ELR (cell line): ENCODE measurements around the gene HINT2.

Source experiments
- DNase-seq: peaks from one replicate; pipeline ENCODE4 v3.0.0-alpha.2; 2015; ENCODE audit warnings: low read depth

The HINT2 gene

DNA sequence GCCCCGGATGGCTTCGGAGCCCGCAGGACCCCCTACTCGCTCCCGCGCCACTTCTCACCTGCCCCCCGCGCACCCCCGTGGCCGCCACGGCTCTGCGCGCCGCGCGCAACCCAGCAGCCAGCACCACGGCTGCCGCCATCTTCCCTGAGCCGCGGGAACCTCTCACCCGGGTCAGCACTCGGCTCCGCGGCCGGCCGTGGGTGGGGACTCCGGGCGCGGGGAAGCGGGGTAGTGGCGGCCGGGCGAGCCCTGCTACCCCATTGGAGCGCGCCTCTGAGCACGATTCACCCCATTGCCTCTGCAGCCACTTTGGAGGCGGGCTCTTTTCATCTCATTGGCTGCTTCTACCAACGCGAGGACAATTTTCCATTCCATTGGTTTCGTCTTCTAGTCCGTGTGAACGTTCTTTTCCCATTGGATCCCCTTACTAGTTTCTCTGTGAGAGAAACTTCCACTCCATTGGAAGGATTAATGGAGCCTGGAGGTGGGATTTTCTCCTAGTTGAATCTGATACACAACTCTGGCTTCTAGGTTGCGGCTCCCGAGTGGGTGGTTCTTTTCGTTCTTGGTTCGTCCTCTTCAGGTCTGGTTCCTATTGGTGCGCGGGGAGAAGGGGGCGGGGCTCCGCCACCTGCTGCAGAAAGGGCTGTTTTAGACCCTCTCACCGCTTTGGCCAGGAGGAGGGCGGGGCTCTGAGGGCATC, at the start of gene HINT2:
Gene HINT2, minus strand, starts transcription at position 202 of the 703 bp plus-strand sequence. Its CDS starts 63 bp downstream, at position 139.
- DNase-seq = peak; percentile 100

DNA sequence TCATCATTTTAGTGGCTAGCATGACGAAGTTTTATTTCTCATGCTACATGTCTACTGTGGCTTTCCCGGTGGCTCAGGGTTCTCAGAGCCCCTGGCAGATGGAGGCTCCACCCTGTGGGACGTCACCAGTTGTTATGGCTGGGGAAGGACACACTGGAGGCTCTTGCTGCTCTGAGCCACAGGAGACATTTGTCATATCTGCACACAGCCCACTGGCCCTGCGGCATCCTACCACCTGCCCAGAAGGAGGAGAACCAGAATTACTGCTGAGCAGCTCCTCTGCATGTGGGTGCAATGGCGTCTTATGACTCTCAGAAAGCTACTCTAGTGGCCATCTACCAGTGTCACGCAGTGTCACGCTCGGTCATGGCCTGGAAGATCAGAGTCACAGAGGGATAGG, 48.7 kb upstream of the HINT2 start:
- no peak for DNase-seq

DNA sequence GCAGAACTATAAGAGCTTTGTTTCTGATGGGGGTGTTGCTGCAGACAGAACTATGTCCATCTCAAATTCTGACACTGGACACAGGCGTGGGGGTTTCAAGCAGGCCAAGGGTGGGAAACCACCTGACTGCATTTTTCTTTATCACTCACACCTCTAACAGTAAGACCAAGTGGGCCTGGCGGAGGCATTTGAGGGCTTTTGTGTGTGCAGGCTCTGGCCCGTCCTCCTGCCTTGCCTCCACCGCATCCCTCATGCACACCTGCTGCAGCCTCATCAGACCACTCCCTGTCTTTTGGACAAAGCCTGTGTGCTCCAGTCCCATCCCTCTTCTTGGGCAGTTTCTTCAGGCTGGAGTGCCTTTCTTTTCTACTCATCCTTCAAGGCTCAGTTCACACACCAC, 47.5 kb upstream of the HINT2 start:
- DNase-seq = no peak

DNA sequence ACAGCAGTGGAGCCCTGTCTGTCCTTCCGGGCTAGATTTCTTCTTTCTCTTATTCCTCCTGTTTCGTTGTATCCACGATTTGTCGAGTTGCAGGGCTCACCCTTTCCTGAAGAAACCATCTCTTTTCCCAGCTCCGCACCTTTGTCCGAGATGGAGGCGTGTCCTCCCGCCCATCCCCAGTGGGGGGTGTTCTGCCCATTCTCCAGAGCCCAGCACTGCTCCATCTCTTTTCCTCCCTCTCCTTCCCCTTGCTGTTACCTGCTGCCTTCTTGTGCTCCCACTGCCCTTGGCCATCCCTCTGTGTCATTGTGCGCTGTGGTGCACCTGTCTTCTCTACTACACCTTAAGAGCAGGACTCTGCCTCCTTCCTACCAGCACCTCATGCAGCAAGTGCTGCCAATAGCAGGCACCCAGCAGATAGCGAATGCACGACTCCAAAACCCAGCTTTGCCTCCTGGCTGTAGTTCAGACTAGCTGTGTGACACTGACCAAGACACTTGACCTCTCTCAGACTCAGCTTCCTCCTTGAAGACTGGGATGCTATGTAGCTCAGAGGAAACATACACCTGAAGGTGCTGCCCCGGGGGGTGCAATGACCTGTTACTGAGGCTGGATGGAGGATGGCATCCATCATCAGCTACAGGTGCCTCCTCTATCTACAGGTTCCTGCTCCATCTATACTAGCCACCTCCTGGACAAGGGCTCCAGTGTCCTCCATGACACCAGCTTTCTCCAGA, 46.5 kb upstream of the HINT2 start:
- no peak for DNase-seq

DNA sequence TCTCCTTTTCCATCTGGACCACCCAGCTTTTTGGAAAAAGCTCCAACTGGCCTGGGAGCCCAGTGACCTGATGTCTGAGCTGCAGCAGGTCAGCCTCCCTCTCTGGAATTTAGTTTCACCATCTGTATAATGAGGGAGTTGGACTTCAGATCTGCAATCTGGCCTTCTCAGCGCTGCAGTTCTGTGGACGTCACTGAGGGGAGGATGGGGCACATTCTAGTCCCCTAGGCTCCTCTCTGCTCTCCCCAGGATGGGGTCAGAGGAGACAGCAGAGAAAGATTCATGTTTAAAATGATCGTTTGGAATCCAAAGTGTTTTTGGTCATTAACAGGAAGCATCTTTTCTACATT, 45.1 kb upstream of the HINT2 start:
- DNase-seq = no peak

DNA sequence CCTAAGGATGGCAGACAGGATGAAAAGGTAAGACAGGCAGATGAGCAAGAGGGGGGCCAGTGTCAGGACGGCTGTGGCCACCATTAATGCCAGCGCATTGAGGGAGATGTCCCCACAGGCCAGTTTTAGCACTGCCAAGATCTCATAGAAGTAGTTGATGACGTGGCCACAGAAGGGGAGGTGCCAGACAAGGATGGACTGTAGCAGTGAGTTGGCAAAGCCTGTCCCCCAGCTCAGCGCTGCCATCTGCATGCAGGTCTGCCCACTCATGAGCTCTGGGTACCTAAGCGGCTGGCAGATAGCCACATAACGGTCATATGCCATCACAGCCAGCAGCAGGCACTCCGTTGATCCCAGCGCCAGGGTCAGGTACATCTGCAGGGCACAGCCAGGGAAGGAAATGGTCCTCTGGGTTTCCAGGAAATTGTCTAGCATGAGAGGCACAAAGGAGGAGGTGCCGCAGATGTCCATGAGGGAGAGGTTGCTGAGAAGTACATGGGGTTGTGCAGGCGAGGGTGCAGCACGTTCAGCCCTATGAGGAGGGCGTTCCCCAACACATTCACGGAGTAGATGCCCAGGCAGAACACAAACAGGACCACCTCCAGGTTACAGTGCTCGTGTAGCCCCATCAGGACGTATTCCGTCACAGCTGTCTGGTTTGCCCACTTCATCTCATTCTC, 44.6 kb upstream of the HINT2 start:
- peak; percentile 19 for DNase-seq

DNA sequence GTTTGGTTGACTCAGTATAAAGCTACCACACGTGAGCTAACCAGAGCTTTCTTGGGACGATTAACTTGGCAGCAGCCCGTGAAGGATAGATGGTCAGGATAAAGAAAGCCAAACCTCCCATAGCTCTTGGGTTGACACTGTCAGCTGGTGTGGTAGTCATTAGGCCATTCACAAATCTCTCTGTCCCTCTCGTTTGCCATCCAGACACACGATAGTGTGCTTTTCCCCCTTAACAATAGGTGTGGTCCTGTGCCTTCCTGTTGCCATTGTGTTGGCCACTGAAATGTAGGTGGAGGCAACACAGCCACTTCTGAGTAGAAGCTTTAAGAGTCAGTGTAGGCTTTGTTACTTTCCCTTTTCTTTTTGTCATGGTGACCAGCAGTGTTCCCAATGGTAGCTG, 43.6 kb upstream of the HINT2 start:
- DNase-seq = no peak

DNA sequence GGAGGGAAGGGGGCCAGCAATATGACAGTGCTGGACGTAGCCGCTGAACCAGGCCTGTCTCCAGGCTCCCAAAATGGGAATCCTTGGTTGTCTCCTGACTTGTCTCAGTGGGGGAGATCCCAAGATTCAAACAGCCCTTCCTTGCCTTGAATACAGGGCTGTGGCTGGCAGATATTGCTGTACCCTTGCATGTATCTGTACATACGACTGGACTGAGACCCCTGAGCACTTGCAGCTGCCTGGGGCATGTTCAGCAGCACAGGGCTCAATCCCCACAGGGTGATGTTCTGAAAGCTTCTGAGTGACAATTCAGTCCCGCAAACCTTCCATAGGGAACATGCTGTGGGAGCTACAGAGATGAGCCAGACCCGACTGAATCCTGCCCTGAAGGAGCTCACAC, 42.0 kb upstream of the HINT2 start:
- DNase-seq = no peak

DNA sequence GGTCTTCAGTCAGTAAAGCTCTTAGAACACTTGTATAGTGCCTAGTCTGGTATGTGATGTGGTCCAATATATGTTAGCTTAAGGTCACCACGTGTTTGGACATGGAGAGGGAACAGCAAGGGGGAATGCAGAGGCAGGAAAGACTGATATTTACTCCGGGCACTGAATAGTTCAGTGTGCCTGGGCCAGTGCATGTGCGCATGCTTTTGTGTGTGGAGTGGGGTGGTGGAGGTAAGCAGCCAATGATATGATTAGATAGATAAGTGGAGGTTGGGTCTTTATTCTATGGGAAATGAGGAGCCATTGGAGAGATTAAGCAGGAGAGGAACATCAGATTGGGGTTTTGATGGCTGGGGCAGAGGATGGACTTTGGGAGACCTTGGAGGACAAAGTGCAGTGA, 41.4 kb upstream of the HINT2 start:
- DNase-seq = no peak

DNA sequence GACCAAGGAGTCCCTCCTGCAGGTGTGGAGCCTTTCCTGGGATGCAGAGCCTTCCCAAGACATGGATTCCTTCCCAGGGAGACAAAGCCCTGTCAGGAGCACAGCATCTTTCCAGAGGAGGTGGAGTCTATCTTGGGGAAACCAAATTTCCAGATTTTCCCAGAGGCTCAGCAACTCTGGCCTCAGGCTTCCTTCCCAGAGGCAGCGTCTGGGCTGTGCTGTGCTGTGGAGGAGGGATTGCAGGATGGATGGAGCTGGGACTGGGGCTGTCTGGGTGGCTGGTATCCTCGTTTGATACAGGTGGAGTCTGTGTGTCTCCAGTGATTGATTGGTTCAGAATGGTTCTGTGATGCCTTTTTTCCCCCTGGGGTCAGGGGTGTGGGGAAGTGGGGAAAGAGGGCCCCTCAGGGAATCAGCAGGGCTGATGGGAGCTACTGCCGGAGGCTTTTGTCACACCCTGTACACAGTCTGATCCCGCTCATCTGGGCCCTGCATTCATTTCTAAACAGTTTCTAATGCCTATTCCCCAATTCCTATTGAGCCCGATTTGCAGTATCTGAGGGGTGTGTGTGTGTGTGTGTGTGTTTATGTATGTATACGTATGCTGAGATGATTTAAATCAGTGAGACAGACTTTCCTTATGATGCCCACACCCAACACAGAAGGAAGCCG, 39.4 kb upstream of the HINT2 start:
- no peak for DNase-seq

DNA sequence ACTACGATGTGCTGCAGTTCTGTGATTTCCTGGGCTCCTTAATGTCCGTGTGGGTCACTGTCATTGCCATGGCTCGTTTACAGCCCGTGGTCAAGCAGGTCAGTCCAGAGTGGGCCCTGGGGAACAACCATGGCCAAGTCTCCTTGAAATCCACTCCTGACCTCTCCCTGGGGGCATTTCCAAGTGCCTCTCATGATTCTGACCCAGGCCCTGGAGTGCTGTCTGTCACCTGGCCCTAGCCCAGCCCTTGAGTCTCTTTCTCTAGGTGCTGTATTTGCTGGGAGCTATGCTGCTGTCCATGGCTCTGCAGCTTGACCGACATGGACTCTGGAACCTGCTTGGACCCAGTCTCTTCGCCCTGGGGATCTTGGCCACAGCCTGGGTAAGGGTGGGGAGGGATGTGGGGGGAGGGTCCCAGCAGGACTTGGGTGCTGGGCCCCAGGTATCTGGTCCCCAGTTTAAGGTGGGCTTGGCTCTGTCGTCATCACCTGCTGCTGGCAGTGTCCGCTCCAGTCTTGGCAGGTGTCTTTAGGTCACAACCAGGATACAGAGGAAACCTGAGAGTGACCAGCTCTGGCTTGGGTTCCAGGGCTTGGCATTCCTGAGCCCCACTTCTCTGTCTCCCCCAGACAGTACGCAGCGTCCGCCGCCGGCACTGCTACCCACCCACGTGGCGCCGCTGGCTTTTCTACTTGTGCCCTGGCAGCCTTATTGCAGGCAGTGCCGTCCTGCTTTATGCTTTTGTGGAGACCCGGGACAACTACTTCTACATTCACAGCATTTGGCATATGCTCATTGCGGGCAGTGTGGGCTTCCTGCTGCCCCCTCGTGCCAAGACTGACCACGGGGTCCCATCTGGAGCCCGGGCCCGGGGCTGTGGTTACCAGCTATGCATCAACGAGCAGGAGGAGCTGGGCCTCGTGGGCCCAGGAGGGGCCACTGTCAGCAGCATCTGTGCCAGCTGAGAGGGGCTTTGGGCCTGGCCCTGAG, 38.3 kb upstream of the HINT2 start:
- no peak for DNase-seq

DNA sequence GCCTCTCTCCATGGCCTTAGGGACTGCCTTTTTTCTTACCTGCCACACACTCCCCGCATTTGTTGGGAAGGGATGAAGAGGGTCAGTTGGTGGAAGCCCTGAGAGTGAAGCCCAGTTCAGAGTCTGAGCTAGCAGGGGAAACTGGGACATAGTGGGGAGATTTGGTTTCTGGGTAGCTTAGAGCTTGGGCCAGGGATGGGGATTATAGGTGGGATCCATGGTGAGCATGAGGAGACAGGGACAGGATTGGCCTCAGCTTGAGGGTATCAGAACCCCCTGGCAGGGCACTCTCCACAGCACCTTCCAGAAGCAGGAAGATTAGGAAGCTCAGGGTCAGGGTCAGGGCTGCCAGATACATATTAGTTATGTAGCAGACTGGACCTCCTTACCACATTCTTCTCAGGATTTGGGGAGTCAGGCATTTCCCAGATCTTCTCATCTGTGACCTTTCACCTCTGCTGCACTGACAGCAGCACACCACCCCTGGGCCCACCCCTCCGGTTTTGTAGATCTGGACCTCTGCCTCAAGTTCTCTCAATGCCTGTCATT, 37.5 kb upstream of the HINT2 start:
- no peak for DNase-seq

DNA sequence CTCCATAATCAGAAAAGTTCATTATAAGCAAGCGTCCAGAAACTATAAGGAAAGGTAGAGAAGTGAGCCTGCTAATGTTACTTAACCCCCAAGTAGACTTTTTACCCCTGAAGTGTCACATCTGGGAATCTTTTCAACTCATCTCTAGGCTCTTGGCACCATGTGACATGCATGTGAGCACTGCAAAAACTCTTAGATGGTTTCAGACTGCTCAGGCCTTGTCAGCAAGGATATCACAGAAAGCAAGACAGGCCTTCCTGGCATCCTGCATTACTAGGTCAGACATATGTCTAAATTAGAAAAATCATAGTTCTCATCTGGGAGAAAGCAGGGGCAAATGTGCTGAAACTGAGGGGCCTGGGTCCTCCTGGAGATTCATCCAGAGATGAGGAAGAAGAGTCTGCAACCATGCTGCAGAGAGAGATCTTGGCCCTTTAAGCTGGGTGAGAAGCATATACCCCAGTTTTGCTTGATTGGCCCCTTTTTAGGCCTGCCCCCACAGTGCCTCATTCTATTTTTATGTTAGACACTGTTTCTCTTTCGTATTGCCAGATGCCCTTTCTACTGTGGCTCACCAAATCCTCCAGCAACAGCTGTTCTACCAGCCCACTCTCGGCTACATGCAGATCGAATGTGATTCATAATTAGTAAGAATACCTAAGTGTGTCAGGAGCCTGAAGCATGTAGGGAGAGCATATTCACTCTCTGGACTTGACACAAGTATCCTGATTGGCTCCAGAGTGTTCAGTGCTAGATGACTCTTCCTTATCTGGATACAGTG, 33.1 kb upstream of the HINT2 start:
- peak; percentile 98 for DNase-seq

DNA sequence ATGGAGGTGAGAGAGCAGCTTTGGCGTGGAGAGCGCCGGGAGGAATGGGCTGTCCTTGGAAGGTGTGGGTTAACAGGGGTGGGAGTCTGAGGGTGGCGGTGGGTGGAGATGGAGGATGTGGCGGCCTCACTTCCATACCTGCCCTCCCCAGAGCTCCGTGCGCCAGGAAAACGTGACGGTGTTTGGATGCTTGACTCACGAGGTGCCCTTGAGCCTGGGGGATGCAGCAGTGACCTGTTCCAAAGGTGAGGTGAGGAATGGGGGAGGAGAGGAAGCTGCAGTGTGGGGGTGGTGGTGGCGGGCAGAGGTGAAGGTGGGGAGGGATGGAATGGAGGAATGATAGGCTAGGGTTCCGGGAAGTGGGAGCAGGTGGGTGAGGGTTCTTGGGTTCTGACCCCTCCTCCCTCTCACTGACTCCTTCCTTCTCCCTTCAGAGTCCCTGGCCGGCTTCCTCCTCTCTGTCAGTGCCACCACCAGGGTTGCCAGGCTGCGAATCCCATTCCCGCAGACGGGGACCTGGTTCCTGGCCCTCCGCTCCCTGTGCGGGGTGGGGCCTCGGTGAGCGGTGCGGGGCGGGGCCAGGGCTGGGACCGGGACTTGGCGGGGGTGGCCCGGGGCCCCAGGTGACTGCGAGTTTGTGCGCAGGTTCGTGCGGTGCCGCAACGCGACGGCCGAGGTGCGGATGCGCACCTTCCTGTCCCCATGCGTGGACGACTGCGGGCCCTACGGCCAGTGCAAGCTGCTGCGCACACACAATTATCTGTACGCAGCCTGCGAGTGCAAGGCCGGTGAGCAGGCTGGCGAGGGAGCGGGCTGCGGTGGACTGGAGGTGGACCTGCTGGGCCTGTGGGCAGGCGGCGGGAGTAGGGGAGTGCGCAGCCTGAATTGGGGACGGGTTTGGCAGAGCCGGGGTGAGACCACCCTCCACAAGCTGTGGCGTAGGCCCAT, 31.3 kb upstream of the HINT2 start:
- DNase-seq = no peak

DNA sequence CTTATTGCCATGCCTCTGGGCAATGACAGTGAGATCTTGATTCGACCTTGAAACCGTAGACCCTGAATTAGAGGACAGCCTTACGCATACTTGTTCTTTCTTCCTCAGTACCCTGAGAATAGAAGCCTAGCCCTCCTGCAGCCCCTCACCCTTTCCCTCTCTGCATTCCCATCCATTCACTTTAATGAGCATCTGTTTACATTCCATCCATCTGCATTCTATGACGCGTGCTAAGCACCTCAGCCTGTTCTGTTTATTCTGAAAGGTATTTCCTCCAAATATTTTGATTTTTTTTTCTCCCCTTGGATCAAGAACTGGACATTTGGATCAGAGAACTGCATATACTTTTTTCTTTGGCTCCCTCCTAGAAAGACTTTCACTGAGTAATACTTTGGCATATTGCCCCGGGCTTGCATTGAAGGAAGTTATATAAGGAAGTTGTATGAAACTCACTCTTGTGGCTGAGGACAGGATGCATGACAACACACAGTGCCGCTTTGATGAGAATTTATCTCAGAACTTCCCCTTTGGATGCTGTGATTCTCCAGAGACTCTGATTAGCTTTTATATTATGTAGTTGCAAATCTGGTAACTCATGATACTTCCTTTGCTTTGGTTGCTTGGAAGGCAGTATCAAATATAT, 29.9 kb upstream of the HINT2 start:
- peak; percentile 98 for DNase-seq

DNA sequence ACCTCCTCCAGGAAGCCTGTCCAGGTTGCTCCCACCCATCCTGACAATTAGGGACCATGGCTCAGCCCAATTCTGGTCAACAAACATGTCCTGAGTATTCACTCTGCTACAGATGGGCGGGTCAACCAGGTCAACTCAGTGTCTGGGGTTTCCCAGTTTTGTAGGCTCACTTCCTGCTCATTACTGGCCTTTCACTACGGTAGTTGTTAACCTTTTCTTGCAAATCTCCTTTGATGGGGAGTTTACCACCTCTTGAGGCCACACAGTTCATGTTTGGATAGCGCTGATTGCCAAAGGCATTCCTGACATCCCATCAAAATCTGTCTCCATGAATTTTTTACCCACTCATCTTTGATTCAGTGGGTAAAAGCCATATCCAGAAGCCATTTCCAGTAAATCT, 28.0 kb upstream of the HINT2 start:
- DNase-seq = no peak

DNA sequence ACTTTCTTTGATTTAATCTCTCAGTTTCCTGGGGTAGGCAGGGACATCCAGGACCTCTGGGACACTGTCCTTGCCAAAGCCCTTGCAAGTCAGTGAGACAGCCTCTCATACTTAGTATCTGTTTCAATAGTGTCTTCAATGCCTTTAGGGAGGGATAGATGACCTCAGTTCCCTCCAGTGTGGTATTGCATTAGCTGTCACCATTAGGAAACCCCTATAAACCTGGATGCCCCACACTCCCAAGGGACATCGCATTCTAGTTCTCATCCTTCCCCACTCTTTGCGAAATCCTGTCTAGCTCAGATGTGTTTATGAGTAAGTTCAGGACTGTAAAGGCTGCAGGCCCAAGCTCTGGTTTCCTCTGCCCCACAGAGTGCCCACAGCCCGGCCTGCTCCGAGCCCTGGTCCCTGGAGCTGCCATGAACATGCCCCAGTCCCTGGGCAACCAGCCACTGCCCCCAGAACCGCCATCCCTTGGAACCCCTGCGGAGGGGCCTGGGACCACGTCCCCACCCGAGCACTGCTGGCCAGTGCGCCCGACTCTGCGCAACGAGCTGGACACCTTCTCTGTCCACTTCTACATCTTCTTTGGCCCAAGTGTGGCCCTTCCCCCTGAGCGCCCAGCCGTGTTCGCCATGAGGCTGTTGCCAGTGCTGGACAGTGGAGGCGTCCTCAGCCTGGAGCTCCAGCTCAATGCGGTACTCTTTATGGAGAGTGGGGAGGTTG, 27.3 kb upstream of the HINT2 start:
- no peak for DNase-seq

DNA sequence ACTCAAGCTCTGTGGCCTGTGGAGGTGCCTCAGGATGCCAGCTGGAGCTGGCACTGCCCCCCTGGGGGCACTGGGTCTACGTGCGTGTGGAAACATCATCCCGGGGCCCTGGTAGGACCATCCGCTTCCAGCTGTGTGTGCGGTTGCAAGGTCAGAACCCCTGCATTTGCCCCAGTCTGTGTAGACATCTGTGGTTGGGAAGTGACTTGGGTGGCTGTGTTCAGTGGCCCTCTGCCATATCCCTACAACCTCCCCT, 26.7 kb upstream of the HINT2 start:
- DNase-seq = no peak
